Natural killer cell (primary cell): ENCODE measurements around the gene BBS1. TPM values are rescaled to one million over a fixed set of nuclear protein-coding genes. Genes with fewer than 3 reads are reported as not detected.
"Not testable (repeated sequence)": the region's sequence is repeated elsewhere in the genome, so short reads cannot be mapped to it uniquely, and the experiment has no call there.

ENCODE experiments used
- ATAC-seq, 3 donors: fragments of 150-1000 bp in 2 of 3; fragments of 200-7000 bp in 1 of 3; cut with Tn5 transposase; 1 replicate in 1 of 3; 2 replicates in 2 of 3; pipeline ENCODE4 v1.10.0; 2021; ENCODE audit warnings: mild to moderate bottlenecking in 2 of 3, moderate library complexity in 2 of 3
- DNase-seq, 2 donors: peaks; one replicate each; pipeline versions ENCODE4 v3.0.0 to v3.0.0-alpha.2; 2013 to 2021; ENCODE audit warnings: mixed read lengths in 1 of 2
- H3K27ac ChIP-seq: one replicate; pipeline ENCODE4 v1.5.1; 2013; ENCODE audit warnings: mild to moderate bottlenecking, low read length
- H3K27me3 ChIP-seq: one replicate; pipeline ENCODE4 v1.6.1; 2013; ENCODE audit warnings: low read length; ENCODE audit not compliant: control insufficient read depth, insufficient read depth
- H3K36me3 ChIP-seq: one replicate; pipeline ENCODE4 v1.6.1; 2013; ENCODE audit warnings: low read length; ENCODE audit not compliant: control insufficient read depth, insufficient read depth
- H3K4me1 ChIP-seq: one replicate; pipeline ENCODE4 v1.6.1; 2013; ENCODE audit warnings: low read length; ENCODE audit not compliant: control insufficient read depth, insufficient read depth
- H3K4me3 ChIP-seq: one replicate; pipeline ENCODE4 v1.5.1; 2013; ENCODE audit warnings: low read length
- H3K9me3 ChIP-seq: one replicate; pipeline ENCODE4 v1.6.1; 2013; ENCODE audit warnings: low read length; ENCODE audit not compliant: control insufficient read depth, insufficient read depth
- H3K27ac Mint-ChIP-seq, 2 donors: one replicate each; pipeline ENCODE4 v1.8.0; 2022; ENCODE audit warnings: mild to moderate bottlenecking in 2 of 2, mixed read lengths in 2 of 2, moderate library complexity in 1 of 2
- H3K27me3 Mint-ChIP-seq, 2 donors: one replicate each; pipeline ENCODE4 v1.8.0; 2022; ENCODE audit warnings: low read depth in 2 of 2, mixed read lengths in 2 of 2
- H3K36me3 Mint-ChIP-seq: one replicate; pipeline ENCODE4 v1.8.0; 2022; ENCODE audit warnings: mixed read lengths
- H3K4me1 Mint-ChIP-seq, 2 donors: one replicate each; pipeline ENCODE4 v1.8.0; 2022; ENCODE audit warnings: mixed read lengths in 2 of 2
- H3K4me3 Mint-ChIP-seq: one replicate; pipeline ENCODE4 v1.8.0; 2022; ENCODE audit warnings: mild to moderate bottlenecking, moderate library complexity, mixed read lengths
- H3K9me3 Mint-ChIP-seq, 2 donors: one replicate each; pipeline ENCODE4 v1.8.0; 2022; ENCODE audit warnings: mixed read lengths in 2 of 2
- CTCF ChIP-seq: fragments of 200-600 bp; IDR thresholded peaks from one replicate; pipeline ENCODE4 v1.8.0; 2022; ENCODE audit warnings: antibody characterized with exemption
- WGBS: methylation state at CpG from one replicate; pipeline ENCODE4 v1.1.7; 2013; ENCODE audit warnings: missing lambda C conversion rate; ENCODE audit not compliant: insufficient coverage; 5-methylcytosine and 5-hydroxymethylcytosine counted together
- intact Hi-C: fragments of 100-400 bp; cut with micrococcal nuclease; formaldehyde crosslinking; loops from one replicate; pipeline ENCODE4 v1.14.2; 2022
- total RNA-seq, 4 donors: library from RNA; stranded (reverse); fragments of 120-200 nt in 1 of 4; gene quantifications; one replicate each; pipeline versions ENCODE4 v1.2.3 to v1.2.4, GENCODE V29; 2013 to 2022

BBS1 gene
- total RNA-seq, 3 donors from 2014 or later (not counting 1 experiment from before 2014, with no cell fraction given), result 12.5 to 22.5 (median 18.1) TPM

GRCh38 chr11:66570850-66571180 lies 60.4 kb downstream of the BBS1 start:
- DNase-seq, result no peak
- Mint-ChIP-seq H3K27me3 (peaks cover 17 to 23% of the 10 kb centered on the region in 2 donors), H3K27ac (no peak overlapping the region), H3K36me3 (no peaks in the 10 kb centered on the region), H3K9me3 (no peaks in the 10 kb centered on the region), H3K4me3 (no peak overlapping the region), H3K4me1 (peaks cover 4 to 9% of the 10 kb centered on the region in 2 donors)
- Histone ChIP-seq H3K9me3 (no peaks in the 10 kb centered on the region), H3K27me3 (no peaks in the 10 kb centered on the region), H3K36me3 (no peaks in the 10 kb centered on the region), H3K4me3 (no peak overlapping the region), H3K27ac (no peak overlapping the region), H3K4me1 (peaks cover 13% of the 10 kb centered on the region)
- no peak for ATAC-seq
- 100% methylated on average over 1 of the region's 2 CpGs for WGBS
- intact Hi-C loops, result no loop called here
- TF ChIP-seq CTCF, result no peak

GRCh38 chr11:66579017-66579606 lies 68.7 kb downstream of the BBS1 start:
- peak; percentile 83 for TF ChIP-seq CTCF
- Mint-ChIP-seq H3K4me3 (no peak overlapping the region), H3K27ac (peak overlapping the region in 1 of 2 donors; percentile 29), H3K36me3 (no peaks in the 10 kb centered on the region), H3K9me3 (peaks cover 0 to 5% of the 10 kb centered on the region in 2 donors), H3K4me1 (peaks cover 0 to 11% of the 10 kb centered on the region in 2 donors), H3K27me3 (peaks cover 16 to 23% of the 10 kb centered on the region in 2 donors)
- 19% methylated on average over 25 of the region's 25 CpGs for WGBS
- ATAC-seq (peak; percentile 77 to 91 (median 84)), DNase-seq (peak; percentile 70 to 88)
- H3K4me3 ChIP-seq, result no peak overlapping the region
- H3K36me3 ChIP-seq, result no peaks in the 10 kb centered on the region
- no peaks in the 10 kb centered on the region for H3K9me3 ChIP-seq
- intact Hi-C loops, result loop anchor here (1.0 kb wide), 1 partner anchor 99 kb away; no protein-coding TSS in a partner anchor
- H3K27ac ChIP-seq, result no peak overlapping the region
- H3K27me3 ChIP-seq, result no peaks in the 10 kb centered on the region
- peaks cover 6% of the 10 kb centered on the region for H3K4me1 ChIP-seq

GRCh38 chr11:66580803-66581202 lies 70.4 kb downstream of the BBS1 start:
- H3K36me3 ChIP-seq, result no peaks in the 10 kb centered on the region
- Mint-ChIP-seq H3K9me3 (peaks cover 0 to 5% of the 10 kb centered on the region in 2 donors), H3K27ac (no peak overlapping the region), H3K4me1 (peaks cover 0 to 11% of the 10 kb centered on the region in 2 donors), H3K27me3 (peaks cover 2 to 6% of the 10 kb centered on the region in 2 donors), H3K36me3 (no peaks in the 10 kb centered on the region), H3K4me3 (no peak overlapping the region)
- ATAC-seq (no peak), DNase-seq (no peak)
- no peak for TF ChIP-seq CTCF
- no peaks in the 10 kb centered on the region for H3K27me3 ChIP-seq
- peaks cover 6% of the 10 kb centered on the region for H3K4me1 ChIP-seq
- no peaks in the 10 kb centered on the region for H3K9me3 ChIP-seq
- whole genome bisulfite sequencing, result 89% methylated on average over 5 of the region's 5 CpGs
- no peak overlapping the region for H3K27ac ChIP-seq
- no peak overlapping the region for H3K4me3 ChIP-seq
- intact Hi-C loops, result no loop called here

- Mint-ChIP-seq H3K27me3 (peaks cover 1 to 2% of the 10 kb centered on the region in 2 donors), H3K27ac (no peak overlapping the region), H3K4me3 (no peak overlapping the region), H3K36me3 (no peaks in the 10 kb centered on the region), H3K4me1 (peaks cover 0 to 11% of the 10 kb centered on the region in 2 donors), H3K9me3 (peaks cover 0 to 5% of the 10 kb centered on the region in 2 donors)
- DNase-seq (no peak), ATAC-seq (no peak)
- H3K4me3 ChIP-seq, result no peak overlapping the region
- WGBS, result 81% methylated on average over 3 of the region's 3 CpGs
- no peak for TF ChIP-seq CTCF
- no peaks in the 10 kb centered on the region for H3K27me3 ChIP-seq
- H3K4me1 ChIP-seq, result peaks cover 6% of the 10 kb centered on the region
- intact Hi-C loops, result no loop called here
- no peaks in the 10 kb centered on the region for H3K36me3 ChIP-seq
- H3K27ac ChIP-seq, result no peak overlapping the region
- H3K9me3 ChIP-seq, result no peaks in the 10 kb centered on the region
Observed at GRCh38 chr11:66581261-66581660, 70.8 kb downstream of the BBS1 start.

- intact Hi-C loops, result not testable (repeated sequence)
Observed at GRCh38 chr11:66582565-66583147, 72.2 kb downstream of the BBS1 start.

More at GRCh38 chr11:66582565-66583147, 72.2 kb downstream of the BBS1 start:
- not testable (repeated sequence) for ATAC-seq, H3K27me3 Mint-ChIP-seq, H3K4me1 ChIP-seq, DNase-seq, H3K36me3 ChIP-seq, H3K27ac Mint-ChIP-seq, H3K27me3 ChIP-seq, H3K36me3 Mint-ChIP-seq, H3K4me3 Mint-ChIP-seq, H3K9me3 ChIP-seq, H3K27ac ChIP-seq, H3K9me3 Mint-ChIP-seq, H3K4me3 ChIP-seq
- 93% methylated on average over 3 of the region's 3 CpGs for WGBS
- H3K4me1 Mint-ChIP-seq, result peaks cover 0 to 11% of the 10 kb centered on the region in 2 donors
